DMS153 treated with DMSO at 0.1 percent for 48 hours (cell line): Measurements from ENCODE around the gene TNFSF13.

Source experiments
- DNase-seq: peaks from one replicate; lab custom pipeline; 2025; ENCODE audit not compliant: unreplicated experiment; lab: John Stamatoyannopoulos, UW

Gene TNFSF13, protein sequence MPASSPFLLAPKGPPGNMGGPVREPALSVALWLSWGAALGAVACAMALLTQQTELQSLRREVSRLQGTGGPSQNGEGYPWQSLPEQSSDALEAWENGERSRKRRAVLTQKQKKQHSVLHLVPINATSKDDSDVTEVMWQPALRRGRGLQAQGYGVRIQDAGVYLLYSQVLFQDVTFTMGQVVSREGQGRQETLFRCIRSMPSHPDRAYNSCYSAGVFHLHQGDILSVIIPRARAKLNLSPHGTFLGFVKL

DNA sequence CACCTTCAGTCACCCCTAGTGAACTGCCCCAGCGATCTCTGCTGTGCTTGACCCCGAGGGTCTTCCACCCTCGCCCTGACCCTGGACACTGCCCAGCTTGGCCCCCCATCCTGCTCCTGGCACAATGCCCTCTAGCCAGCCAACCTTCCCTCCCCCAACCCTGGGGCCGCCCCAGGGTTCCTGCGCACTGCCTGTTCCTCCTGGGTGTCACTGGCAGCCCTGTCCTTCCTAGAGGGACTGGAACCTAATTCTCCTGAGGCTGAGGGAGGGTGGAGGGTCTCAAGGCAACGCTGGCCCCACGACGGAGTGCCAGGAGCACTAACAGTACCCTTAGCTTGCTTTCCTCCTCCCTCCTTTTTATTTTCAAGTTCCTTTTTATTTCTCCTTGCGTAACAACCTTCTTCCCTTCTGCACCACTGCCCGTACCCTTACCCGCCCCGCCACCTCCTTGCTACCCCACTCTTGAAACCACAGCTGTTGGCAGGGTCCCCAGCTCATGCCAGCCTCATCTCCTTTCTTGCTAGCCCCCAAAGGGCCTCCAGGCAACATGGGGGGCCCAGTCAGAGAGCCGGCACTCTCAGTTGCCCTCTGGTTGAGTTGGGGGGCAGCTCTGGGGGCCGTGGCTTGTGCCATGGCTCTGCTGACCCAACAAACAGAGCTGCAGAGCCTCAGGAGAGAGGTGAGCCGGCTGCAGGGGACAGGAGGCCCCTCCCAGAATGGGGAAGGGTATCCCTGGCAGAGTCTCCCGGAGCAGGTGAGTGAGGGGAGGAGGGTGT lies at the start of gene TNFSF13:
Gene TNFSF13, plus strand, starts transcription at position 207 of the 776 bp plus-strand sequence. Its CDS starts 290 bp downstream, at position 497.
- DNase-seq: no peak

DNA sequence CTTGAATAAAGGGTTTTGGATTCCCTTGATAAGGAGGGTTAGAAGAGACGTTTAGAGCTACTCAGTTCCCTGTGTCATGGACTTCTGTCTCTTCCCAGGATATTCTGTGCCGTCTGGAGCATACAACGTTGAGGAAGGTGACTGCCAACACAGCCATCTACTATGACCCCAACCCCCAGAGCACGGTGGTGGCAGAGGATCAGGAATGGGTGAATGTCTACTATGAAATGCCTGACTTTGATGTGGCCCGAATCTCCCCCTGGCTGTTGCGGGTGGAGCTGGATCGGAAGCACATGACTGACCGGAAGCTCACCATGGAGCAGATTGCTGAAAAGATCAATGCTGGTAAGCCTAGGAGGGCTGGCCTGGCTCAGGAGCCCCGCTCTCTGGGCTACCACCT lies 49.7 kb upstream of the TNFSF13 start:
- no peak for DNase-seq

DNA sequence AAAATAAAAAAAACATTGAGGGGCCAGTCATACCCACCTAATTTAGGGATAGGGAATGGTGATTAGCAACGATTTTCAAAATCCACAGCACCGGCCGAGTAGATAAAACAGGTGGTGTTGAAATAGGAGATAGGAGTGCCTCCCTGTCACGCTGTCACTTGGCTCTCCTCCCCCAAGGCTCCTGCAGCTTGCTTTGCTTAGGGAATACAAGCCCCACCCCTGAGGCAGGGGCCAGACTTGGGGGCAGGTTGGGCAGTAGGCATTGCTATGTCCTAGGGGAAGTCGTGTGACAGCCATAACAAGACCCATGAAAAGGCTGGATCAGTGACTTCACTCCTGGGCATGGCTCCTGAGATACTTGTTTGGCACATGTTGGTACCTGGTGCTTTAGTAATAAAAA lies 48.6 kb upstream of the TNFSF13 start:
- DNase-seq: no peak

DNA sequence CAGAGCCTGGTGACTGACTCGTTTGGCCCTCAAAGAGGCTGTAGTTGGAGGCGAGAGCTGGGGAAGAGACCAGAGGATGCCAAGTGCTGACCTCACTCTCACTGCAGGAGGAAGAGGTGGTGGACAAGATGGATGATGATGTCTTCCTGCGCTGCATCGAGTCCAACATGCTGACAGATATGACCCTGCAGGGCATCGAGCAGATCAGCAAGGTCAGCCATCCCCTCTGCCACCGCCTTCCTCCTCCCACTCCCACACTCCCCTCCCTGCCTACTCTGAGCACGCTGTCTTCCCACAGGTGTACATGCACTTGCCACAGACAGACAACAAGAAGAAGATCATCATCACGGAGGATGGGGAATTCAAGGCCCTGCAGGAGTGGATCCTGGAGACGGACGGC lies 47.4 kb upstream of the TNFSF13 start:
- no peak for DNase-seq

DNA sequence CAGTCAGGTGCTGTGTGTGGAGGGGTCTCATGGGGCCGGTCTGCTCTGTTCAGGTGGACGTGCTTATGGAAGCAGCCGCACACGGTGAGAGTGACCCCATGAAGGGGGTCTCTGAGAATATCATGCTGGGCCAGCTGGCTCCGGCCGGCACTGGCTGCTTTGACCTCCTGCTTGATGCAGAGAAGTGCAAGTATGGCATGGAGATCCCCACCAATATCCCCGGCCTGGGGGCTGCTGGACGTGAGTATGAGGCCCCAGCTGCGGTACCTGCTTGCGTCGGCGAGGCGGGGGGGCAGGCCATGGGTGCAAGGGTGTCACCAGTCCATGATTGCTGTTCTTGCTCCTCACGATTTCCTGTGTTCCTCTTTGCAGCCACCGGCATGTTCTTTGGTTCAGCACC lies 46.4 kb upstream of the TNFSF13 start:
- no peak for DNase-seq

DNA sequence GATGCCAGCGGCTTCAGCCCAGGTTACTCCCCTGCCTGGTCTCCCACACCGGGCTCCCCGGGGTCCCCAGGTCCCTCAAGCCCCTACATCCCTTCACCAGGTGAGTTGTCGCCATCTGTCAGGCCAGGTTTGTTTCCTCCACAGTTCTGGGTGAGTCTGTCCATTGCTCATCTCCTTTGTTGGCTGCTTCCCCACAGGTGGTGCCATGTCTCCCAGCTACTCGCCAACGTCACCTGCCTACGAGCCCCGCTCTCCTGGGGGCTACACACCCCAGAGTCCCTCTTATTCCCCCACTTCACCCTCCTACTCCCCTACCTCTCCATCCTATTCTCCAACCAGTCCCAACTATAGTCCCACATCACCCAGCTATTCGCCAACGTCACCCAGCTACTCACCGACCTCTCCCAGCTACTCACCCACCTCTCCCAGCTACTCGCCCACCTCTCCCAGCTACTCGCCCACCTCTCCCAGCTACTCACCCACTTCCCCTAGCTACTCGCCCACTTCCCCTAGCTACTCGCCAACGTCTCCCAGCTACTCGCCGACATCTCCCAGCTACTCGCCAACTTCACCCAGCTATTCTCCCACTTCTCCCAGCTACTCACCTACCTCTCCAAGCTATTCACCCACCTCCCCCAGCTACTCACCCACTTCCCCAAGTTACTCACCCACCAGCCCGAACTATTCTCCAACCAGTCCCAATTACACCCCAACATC lies 45.6 kb upstream of the TNFSF13 start:
- no peak for DNase-seq

DNA sequence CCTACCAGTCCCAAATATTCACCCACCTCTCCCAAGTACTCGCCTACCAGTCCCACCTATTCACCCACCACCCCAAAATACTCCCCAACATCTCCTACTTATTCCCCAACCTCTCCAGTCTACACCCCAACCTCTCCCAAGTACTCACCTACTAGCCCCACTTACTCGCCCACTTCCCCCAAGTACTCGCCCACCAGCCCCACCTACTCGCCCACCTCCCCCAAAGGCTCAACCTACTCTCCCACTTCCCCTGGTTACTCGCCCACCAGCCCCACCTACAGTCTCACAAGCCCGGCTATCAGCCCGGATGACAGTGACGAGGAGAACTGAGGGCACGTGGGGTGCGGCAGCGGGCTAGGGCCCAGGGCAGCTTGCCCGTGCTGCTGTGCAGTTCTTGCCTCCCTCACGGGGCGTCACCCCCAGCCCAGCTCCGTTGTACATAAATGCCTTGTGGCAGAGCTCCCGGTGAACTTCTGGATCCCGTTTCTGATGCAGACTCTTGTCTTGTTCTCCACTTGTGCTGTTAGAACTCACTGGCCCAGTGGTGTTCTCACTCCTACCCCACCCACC lies 44.6 kb upstream of the TNFSF13 start:
- DNase-seq: no peak

DNA sequence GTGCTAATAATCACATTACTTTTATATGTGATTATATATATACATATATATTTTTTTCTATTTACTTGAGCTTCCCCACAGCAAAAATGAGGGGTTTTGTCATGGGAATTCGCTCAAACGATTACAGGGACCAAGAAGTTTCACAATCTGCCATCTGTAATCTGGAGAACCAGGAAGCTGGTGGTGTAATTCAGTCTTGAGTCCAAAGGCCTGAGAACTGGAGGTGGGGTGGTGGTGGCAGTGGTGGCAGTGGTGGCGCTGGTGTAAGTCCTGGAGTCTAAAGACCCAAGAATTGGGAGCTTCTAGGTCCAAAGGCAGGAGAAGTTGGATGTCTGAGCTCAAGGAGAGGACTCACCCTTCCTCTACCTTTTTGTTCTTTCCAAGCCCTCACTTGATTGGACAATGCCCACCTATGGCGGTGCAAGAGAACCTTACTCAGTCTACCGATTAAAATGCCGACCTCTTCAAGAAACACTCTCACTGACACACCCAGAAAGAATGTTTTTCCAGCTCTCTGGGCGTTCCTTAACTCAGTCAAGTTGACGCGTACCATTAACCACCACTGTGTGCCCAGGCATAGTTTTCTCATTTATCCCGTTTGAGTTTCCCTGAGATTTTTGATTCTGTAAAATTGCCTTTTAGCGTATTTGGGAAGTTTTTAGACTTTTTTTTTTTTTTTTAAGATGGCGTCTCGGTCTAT lies 42.5 kb upstream of the TNFSF13 start:
- no peak for DNase-seq

DNA sequence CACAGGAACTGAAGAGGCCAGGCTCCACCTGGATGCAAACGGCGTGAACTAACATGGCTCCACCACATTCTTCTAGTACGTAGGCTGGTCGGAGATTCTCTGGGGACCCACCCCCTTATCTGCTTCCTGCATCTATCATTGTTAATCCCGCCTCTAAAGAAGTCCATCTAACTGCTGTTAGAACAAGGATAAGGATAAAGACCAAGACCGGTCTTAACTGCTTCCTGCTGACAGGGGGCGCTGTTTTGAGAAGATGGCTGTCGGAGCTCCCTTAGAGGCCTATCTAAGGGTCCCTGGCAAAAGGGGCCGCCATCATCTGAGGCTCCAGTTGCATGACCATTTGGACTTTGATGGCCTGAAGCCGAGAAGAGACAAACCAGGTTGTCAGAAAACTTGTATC lies 35.5 kb upstream of the TNFSF13 start:
- no peak for DNase-seq

DNA sequence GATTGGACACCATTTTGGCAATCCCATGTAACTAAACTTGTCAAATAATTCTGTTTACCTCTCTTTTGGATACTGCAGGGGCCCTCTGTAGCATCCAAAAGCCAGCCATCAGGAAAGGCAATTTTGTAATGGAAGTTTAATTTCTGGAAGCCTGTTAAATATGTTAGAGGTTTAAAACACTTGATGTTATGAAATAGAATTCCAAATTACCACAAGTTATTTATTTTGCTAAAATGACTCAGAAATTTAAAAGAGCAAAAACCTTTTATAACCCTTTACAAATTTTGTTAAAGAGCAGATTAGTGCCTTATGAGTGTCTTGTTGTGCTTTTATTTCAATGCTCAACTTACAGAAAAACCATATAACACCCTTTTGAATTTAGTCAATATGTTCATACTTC lies 29.7 kb upstream of the TNFSF13 start:
- DNase-seq: no peak

DNA sequence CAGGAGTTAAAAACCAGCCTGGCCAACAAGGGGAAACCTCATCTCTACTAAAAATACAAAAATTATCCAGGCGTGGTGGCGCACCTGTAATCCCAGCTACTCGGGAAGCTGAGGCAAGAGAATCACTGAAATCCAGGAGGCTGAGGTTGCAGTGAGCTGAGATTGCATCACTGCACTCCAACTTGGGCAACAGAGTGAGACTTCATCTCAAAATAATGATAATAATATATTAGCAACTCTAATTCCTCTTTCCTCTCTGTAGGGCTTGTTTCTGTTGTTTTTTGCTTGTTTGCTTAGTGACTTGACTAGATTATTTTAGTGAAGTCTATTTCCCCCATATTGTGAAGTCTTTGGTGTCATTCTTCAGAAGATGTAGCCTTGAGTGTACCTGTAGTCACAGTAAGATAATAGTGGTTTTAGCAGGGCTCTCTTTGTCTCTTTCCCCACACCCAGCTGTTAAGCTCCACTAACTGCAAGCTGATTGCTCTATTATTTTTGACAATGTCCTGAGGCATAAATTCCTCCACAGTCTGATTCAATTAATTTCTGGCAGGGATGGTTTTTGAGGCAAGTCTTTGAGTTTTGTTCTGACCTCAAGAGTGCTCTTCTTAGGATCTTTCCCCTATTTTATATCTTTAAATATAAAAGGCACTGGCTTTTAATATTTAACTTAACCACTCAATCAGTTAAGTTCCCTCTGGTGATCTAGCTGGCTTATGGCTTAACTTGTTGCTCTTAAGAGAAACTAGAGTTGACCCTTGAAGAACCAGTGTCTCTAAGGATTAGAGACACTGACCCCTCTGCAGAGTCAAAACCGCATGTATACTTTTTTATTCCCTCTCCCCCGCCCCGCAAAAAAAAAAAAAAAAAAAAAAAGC lies 28.3 kb upstream of the TNFSF13 start:
- no peak for DNase-seq

DNA sequence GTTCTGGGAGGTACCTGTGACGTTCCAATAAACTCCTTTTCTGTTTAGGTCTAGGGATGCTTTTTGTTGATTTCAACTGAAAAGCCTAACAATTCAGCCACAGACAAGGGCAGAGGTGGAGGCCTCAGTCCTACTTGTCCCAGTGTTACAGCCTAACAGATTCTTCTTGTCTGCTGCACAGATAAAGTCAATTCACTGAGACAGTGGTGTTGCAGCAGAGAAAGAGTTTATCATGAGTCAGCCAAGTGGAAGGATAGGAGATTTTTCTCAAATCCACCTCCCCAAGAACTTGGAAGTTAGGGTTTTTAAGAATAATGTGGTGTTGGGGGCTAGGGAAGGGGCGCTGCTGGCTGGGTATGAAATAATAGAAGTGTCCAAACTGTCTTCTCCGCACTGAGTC lies 20.5 kb upstream of the TNFSF13 start:
- DNase-seq: no peak

DNA sequence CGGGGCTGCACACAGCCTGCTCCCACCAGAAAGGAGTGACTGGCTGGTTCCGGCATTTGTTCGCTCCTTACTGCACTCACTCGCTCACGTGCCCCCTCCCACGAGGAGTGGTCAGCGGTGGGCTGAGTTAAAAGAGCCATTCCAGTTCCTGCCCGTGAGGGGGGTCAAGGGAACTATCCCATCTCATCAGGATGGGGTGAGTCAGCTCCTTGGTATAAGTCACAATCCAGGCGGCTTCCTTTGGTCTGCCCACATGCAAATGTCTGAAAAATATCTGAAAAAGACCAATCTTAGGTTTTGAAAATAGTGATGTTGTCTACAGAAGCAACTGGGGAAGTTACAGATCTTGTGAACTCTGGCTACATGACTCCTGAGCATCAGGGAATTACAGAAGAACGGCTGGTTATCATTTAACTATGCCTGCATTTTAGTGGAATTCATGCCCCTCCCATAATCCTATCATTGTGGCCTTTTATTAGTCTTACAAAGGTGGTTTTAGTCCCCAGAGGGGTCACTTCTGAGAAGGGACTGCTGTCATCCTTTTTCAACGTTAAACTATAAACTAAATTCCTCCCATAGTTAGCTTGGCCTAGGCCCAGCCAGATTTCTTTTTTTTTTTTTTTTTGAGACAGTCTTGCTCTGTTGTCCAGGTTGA lies 19.5 kb upstream of the TNFSF13 start:
- no peak for DNase-seq

DNA sequence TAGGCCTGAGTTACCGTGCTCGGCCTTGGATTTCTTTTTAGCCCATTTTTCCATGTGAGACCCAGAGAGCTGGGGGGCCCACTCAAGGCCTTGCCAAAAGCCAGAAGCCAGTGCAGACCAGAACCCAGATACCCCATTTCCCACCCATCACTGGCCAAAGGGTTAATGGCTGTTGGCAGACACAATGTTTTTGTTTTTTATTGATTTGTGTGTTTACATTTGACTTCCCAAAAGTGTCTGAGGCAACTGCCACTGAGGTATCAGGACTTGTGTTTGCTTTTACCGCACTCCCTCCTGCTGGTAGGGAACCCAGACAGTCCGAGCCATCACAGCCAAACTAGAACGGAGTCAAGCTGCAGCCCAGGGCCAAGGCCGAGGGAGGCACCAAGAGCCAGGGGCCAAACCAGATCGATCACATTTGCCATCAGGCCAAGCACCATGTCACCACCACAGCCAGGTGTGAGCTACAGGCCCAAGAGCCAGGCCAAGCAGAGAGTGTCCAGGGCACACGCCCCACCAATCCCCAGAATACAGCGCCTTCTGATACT lies 17.4 kb upstream of the TNFSF13 start:
- no peak for DNase-seq

DNA sequence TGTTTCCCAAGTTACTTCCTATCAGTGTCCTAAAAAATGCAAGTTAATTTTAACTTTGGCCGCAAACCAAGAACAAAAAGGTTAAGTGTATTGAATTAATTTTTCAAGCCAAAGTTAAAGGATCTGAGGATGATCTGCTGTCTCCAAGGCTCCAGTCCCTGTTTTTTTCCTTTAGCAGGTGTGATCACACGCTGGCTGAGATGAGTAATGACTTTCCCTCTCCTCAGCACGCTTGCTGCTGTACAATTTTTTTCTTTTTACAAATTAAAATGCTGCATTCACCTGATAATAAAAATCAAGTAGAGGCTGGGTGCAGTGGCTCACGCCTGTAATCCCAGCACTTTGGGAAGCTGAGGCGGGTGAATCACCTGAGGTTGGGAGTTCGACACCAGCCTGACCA lies 13.6 kb upstream of the TNFSF13 start:
- no peak for DNase-seq

DNA sequence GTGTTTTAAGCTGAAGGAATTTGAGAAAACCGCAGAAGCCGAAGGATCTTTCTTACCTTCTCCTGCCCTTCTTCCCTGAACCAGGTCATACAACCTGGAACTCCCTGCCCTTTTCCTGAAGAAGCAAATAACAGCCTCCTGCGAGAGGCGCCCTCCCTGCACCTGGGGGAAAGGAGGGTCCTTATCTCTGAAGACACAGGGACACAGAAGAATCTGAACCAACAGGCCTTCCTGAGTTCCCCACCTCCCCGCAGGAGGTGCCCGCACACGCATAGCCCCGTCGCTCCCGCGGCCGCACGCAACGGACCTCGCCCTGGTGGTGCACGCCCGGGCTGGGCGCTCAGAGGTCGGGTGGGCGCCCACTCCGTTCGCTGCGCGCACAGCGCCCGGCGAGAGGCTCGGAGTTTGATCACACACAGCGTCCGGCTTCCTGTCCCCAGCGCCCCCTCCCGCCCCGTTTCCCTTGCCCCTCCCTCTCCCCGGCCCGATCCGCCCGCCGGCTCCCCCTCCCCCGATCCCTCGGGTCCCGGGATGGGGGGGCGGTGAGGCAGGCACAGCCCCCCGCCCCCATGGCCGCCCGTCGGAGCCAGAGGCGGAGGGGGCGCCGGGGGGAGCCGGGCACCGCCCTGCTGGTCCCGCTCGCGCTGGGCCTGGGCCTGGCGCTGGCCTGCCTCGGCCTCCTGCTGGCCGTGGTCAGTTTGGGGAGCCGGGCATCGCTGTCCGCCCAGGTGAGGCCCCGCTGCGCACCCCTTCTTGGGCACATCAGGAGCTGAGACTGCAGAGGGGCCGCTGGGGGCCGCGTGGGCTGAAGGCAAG lies 9.8 kb upstream of the TNFSF13 start, which contains the start of gene TNFSF12:
Gene TNFSF12, plus strand, starts transcription at position 474 of the 816 bp plus-strand sequence. Its CDS starts 96 bp downstream, at position 570.
- no peak for DNase-seq

DNA sequence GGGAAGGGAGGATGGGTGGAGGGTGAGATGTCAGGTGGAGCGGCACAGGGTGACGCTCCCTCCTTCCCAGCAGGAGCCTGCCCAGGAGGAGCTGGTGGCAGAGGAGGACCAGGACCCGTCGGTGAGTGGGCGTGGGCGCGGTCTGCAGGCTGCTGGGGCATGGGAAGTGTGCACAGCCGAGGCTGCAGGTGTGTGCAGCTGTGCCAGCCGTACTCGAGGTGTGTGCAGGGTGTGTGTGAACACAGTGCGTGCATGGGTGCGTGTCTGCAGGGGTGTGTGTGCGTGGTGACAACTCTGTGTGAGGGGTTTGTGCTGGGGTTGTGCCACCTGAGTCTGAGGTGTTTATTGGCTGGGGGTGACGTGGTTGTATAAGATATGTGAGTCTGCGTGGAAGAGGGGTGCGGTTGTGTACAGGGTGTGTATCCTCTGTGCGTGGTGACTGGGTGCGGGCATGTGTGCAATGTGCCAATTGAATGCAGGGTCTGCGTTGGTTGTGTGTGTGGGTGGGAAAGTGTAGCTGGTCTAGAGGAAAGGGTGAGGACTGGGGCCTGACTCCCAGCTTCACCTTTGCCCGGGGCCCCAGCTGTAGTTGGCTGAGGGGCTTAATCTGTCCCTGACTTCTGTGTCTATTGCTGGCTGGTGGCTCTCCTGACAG lies 9.0 kb upstream of the TNFSF13 start:
- no peak for DNase-seq

DNA sequence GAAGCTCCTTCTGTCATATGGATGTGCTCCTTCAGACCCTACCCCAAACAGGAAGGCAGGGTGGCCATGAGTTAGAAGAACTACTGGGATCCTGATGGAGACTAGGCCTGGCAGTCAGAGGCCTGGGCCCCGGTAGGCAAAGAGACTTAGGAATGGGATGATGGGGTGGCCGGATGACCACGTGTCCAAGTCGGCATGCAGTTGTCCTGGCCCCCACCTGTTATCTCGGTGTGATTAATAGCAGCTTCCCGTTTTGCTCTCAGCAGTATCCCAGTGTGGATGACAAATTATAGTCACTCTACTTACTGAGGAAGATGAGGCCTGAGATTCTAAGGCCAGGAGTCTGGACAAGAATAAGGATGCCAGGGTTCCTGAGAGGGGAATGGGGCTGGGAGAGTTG lies 8.2 kb upstream of the TNFSF13 start:
- DNase-seq: no peak
